GM18511 (cell line): Measurements from ENCODE around the gene RAB11FIP2.

ENCODE experiments used
- ATAC-seq: cut with Tn5 transposase; IDR thresholded peaks from one replicate; pipeline ENCODE4 v1.9.1; 2021; ENCODE audit warnings: mild to moderate bottlenecking, moderate library complexity; ENCODE audit not compliant: unreplicated experiment

The RAB11FIP2 gene

GRCh38 chr10:118035354-118036005 lies 11.3 kb downstream of the RAB11FIP2 start:
- ATAC-seq: no peak

GRCh38 chr10:118034791-118035261 lies 11.9 kb downstream of the RAB11FIP2 start:
- ATAC-seq: no peak

GRCh38 chr10:118033905-118034304 lies 12.8 kb downstream of the RAB11FIP2 start:
- ATAC-seq: no peak

- no peak for ATAC-seq
These were observed 14.2 kb downstream of the RAB11FIP2 start for GRCh38 chr10:118032564-118032963.

- no peak for ATAC-seq
These were observed 15.2 kb downstream of the RAB11FIP2 start for GRCh38 chr10:118031351-118032075.

GRCh38 chr10:118028619-118029018 lies 18.1 kb downstream of the RAB11FIP2 start:
- peak; percentile 99 for ATAC-seq

GRCh38 chr10:118027397-118027796 lies 19.3 kb downstream of the RAB11FIP2 start:
- ATAC-seq: no peak

- ATAC-seq: no peak
These were observed 19.8 kb downstream of the RAB11FIP2 start for GRCh38 chr10:118026936-118027335.

GRCh38 chr10:118020365-118020764 lies 26.4 kb downstream of the RAB11FIP2 start:
- ATAC-seq: no peak

- no peak for ATAC-seq
These were observed 28.9 kb downstream of the RAB11FIP2 start for GRCh38 chr10:118017850-118018249.

- no peak for ATAC-seq
These were observed 29.5 kb downstream of the RAB11FIP2 start for GRCh38 chr10:118017071-118017740.

GRCh38 chr10:118012952-118013525 lies 33.7 kb downstream of the RAB11FIP2 start:
- no peak for ATAC-seq

- ATAC-seq: no peak
These were observed 39.0 kb downstream of the RAB11FIP2 start for GRCh38 chr10:118007773-118008172.

- no peak for ATAC-seq
These were observed 43.6 kb downstream of the RAB11FIP2 start for GRCh38 chr10:118003126-118003525.

- ATAC-seq: no peak
These were observed 44.2 kb downstream of the RAB11FIP2 start for GRCh38 chr10:118002581-118002980.

GRCh38 chr10:117997673-117998072 lies 49.1 kb downstream of the RAB11FIP2 start:
- ATAC-seq: no peak

- no peak for ATAC-seq
These were observed 50.0 kb downstream of the RAB11FIP2 start for GRCh38 chr10:117996709-117997108.

- no peak for ATAC-seq
These were observed 52.0 kb downstream of the RAB11FIP2 start for GRCh38 chr10:117994771-117995170.

GRCh38 chr10:117993166-117993565 lies 53.6 kb downstream of the RAB11FIP2 start:
- ATAC-seq: no peak

GRCh38 chr10:117991701-117992100 lies 55.0 kb downstream of the RAB11FIP2 start:
- no peak for ATAC-seq

GRCh38 chr10:117989962-117990361 lies 56.8 kb downstream of the RAB11FIP2 start:
- ATAC-seq: no peak
